ENCODE measurements around the gene PCGF2.

PCGF2 gene

GRCh38 chr17:38712593-38712992 is 35.5 kb downstream of the PCGF2 start:
- no peak for ATAC-seq
- TF ChIP-seq OSR1 (CRISPR knock-in tag; IDR thresholded peaks at IDR 0.05) (no peak), ZFP3 (CRISPR knock-in tag; IDR thresholded peaks at IDR 0.05) (no peak), ISL1 (CRISPR knock-in tag; IDR thresholded peaks at IDR 0.05) (no peak), ZNF8 (CRISPR knock-in tag; IDR thresholded peaks at IDR 0.05) (no peak), GLIS3 (CRISPR knock-in tag; IDR thresholded peaks at IDR 0.05) (no peak), ZFP30 (CRISPR knock-in tag; IDR thresholded peaks at IDR 0.05) (no peak)
- TF ChIP-seq, protein P1, sequence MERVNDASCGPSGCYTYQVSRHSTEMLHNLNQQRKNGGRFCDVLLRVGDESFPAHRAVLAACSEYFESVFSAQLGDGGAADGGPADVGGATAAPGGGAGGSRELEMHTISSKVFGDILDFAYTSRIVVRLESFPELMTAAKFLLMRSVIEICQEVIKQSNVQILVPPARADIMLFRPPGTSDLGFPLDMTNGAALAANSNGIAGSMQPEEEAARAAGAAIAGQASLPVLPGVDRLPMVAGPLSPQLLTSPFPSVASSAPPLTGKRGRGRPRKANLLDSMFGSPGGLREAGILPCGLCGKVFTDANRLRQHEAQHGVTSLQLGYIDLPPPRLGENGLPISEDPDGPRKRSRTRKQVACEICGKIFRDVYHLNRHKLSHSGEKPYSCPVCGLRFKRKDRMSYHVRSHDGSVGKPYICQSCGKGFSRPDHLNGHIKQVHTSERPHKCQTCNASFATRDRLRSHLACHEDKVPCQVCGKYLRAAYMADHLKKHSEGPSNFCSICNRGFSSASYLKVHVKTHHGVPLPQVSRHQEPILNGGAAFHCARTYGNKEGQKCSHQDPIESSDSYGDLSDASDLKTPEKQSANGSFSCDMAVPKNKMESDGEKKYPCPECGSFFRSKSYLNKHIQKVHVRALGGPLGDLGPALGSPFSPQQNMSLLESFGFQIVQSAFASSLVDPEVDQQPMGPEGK (CRISPR knock-in tag; IDR thresholded peaks at IDR 0.05; ENCODE audit: borderline replicate concordance) = no peak

GRCh38 chr17:38711792-38712571 is 36.2 kb downstream of the PCGF2 start:
- no peak for ATAC-seq
- TF ChIP-seq ESRRG (CRISPR knock-in tag; IDR thresholded peaks at IDR 0.05) (no peak), GLIS3 (CRISPR knock-in tag; IDR thresholded peaks at IDR 0.05) (no peak), SNAI2 (CRISPR knock-in tag; IDR thresholded peaks at IDR 0.05) (no peak), ZC3H10 (CRISPR knock-in tag; IDR thresholded peaks at IDR 0.05) (no peak), PPARA (CRISPR knock-in tag; IDR thresholded peaks at IDR 0.05; ENCODE audit: borderline replicate concordance) (no peak), CREB5 (CRISPR knock-in tag; IDR thresholded peaks at IDR 0.05; ENCODE audit: low read depth) (no peak), ZNF70 (CRISPR knock-in tag; IDR thresholded peaks at IDR 0.05) (no peak), ZNF565 (CRISPR knock-in tag; conservative IDR thresholded peaks at IDR 0.05; ENCODE audit: low read depth) (no peak), BACH2 (CRISPR knock-in tag; IDR thresholded peaks at IDR 0.05; ENCODE audit: borderline replicate concordance) (no peak), CSRNP3 (CRISPR knock-in tag; IDR thresholded peaks at IDR 0.05) (no peak), CSDC2 (CRISPR knock-in tag; IDR thresholded peaks at IDR 0.05) (no peak), ZNF8 (CRISPR knock-in tag; IDR thresholded peaks at IDR 0.05) (no peak), TOX (CRISPR knock-in tag; IDR thresholded peaks at IDR 0.05; ENCODE audit: borderline replicate concordance) (no peak)
- TF ChIP-seq, protein P2, sequence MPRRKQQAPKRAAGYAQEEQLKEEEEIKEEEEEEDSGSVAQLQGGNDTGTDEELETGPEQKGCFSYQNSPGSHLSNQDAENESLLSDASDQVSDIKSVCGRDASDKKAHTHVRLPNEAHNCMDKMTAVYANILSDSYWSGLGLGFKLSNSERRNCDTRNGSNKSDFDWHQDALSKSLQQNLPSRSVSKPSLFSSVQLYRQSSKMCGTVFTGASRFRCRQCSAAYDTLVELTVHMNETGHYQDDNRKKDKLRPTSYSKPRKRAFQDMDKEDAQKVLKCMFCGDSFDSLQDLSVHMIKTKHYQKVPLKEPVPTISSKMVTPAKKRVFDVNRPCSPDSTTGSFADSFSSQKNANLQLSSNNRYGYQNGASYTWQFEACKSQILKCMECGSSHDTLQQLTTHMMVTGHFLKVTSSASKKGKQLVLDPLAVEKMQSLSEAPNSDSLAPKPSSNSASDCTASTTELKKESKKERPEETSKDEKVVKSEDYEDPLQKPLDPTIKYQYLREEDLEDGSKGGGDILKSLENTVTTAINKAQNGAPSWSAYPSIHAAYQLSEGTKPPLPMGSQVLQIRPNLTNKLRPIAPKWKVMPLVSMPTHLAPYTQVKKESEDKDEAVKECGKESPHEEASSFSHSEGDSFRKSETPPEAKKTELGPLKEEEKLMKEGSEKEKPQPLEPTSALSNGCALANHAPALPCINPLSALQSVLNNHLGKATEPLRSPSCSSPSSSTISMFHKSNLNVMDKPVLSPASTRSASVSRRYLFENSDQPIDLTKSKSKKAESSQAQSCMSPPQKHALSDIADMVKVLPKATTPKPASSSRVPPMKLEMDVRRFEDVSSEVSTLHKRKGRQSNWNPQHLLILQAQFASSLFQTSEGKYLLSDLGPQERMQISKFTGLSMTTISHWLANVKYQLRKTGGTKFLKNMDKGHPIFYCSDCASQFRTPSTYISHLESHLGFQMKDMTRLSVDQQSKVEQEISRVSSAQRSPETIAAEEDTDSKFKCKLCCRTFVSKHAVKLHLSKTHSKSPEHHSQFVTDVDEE (CRISPR knock-in tag; IDR thresholded peaks at IDR 0.05) = no peak
- TF ChIP-seq, protein P1 (CRISPR knock-in tag; IDR thresholded peaks at IDR 0.05; ENCODE audit: borderline replicate concordance) = no peak

- ATAC-seq = no peak
- TF ChIP-seq CREB5 (CRISPR knock-in tag; IDR thresholded peaks at IDR 0.05; ENCODE audit: low read depth) = no peak
- no peak for TF ChIP-seq PPARA (CRISPR knock-in tag; IDR thresholded peaks at IDR 0.05; ENCODE audit: borderline replicate concordance)
- no peak for TF ChIP-seq RARB (CRISPR knock-in tag; IDR thresholded peaks at IDR 0.05)
- no peak for TF ChIP-seq OSR1 (CRISPR knock-in tag; IDR thresholded peaks at IDR 0.05)
- TF ChIP-seq, protein P2 (CRISPR knock-in tag; IDR thresholded peaks at IDR 0.05) = no peak
- TF ChIP-seq TOX (CRISPR knock-in tag; IDR thresholded peaks at IDR 0.05; ENCODE audit: borderline replicate concordance) = no peak
- TF ChIP-seq ZFP30 (CRISPR knock-in tag; IDR thresholded peaks at IDR 0.05) = no peak
- no peak for TF ChIP-seq SNAI2 (CRISPR knock-in tag; IDR thresholded peaks at IDR 0.05)
- TF ChIP-seq, protein P1 (CRISPR knock-in tag; IDR thresholded peaks at IDR 0.05; ENCODE audit: borderline replicate concordance) = no peak
- no peak for TF ChIP-seq ZFP3 (CRISPR knock-in tag; IDR thresholded peaks at IDR 0.05)
- TF ChIP-seq CSDC2 (CRISPR knock-in tag; IDR thresholded peaks at IDR 0.05) = no peak
Observed at GRCh38 chr17:38710985-38711384, 37.2 kb downstream of the PCGF2 start.

All from SK-N-SH treated with all-trans-retinoic acid at 6 μM for 48 hours (cell line).